GM23338 (cell line): Measurements from ENCODE around the gene MMADHC. TPM values are rescaled to one million over a fixed set of nuclear protein-coding genes. Genes with fewer than 3 reads are reported as not detected.

Experiments
- ATAC-seq: fragments of 200-7000 bp; cut with Tn5 transposase; 3 replicates; pipeline ENCODE4 v1.9.1; 2020
- DNase-seq: peaks from one replicate; pipeline ENCODE4 v3.0.0-alpha.2; 2015; ENCODE audit warnings: low spot score
- H2AFZ ChIP-seq: fragments of 200-600 bp; sonication (generic); 2 replicates; pipeline ENCODE4 v1.8.0; 2016; ENCODE audit warnings: antibody characterized with exemption, mild to moderate bottlenecking, moderate library complexity
- H3F3A ChIP-seq: fragments of 200-600 bp; sonication (generic); replicated peaks from 2 replicates; pipeline ENCODE4 v1.8.0; 2017; ENCODE audit warnings: antibody characterized with exemption, mixed run types, low read depth
- H3K27ac ChIP-seq: fragments of 200-600 bp; sonication (generic); 2 replicates; pipeline ENCODE4 v1.6.1; 2016; ENCODE audit warnings: low read depth
- H3K27me3 ChIP-seq: fragments of 200-600 bp; sonication (generic); 2 replicates; pipeline ENCODE4 v1.8.0; 2016; ENCODE audit warnings: mild to moderate bottlenecking, mixed run types, moderate library complexity; ENCODE audit not compliant: insufficient read depth
- H3K36me3 ChIP-seq: fragments of 200-600 bp; sonication (generic); 2 replicates; pipeline ENCODE4 v1.8.0; 2016; ENCODE audit warnings: mild to moderate bottlenecking; ENCODE audit not compliant: insufficient read depth
- H3K4me1 ChIP-seq: fragments of 200-600 bp; sonication (generic); 2 replicates; pipeline ENCODE4 v1.8.0; 2016; ENCODE audit warnings: mild to moderate bottlenecking, moderate library complexity; ENCODE audit not compliant: insufficient read depth
- H3K4me2 ChIP-seq: fragments of 200-600 bp; sonication (generic); 2 replicates; pipeline ENCODE4 v1.7.1; 2017; ENCODE audit warnings: mixed run types
- H3K4me3 ChIP-seq: fragments of 200-600 bp; sonication (generic); 2 replicates; pipeline ENCODE4 v1.6.1; 2016; ENCODE audit warnings: mixed run types
- H3K79me2 ChIP-seq: fragments of 200-600 bp; sonication (generic); replicated peaks from 2 replicates; pipeline ENCODE4 v1.8.0; 2017; ENCODE audit warnings: mild to moderate bottlenecking; ENCODE audit not compliant: insufficient read depth
- H3K9me2 ChIP-seq: fragments of 200-600 bp; sonication (generic); 2 replicates; pipeline ENCODE4 v1.8.0; 2017; ENCODE audit not compliant: insufficient read depth
- H4K20me1 ChIP-seq: fragments of 200-600 bp; sonication (generic); replicated peaks from 2 replicates; pipeline ENCODE4 v1.8.0; 2017; ENCODE audit warnings: mild to moderate bottlenecking; ENCODE audit not compliant: insufficient read depth
- H3K27ac Mint-ChIP-seq: 2 replicates; pipeline ENCODE4 v1.8.0; 2020; ENCODE audit warnings: inconsistent platforms, mild to moderate bottlenecking, moderate library complexity, mixed read lengths
- H3K27me3 Mint-ChIP-seq: 3 replicates; pipeline ENCODE4 v1.8.0; 2022; ENCODE audit warnings: low read depth, mild to moderate bottlenecking, moderate library complexity, mixed read lengths, inconsistent platforms; ENCODE audit not compliant: insufficient read depth, poor library complexity
- H3K36me3 Mint-ChIP-seq: 3 replicates; pipeline ENCODE4 v1.8.0; 2021; ENCODE audit warnings: low read depth, mild to moderate bottlenecking, inconsistent platforms, moderate library complexity, mixed read lengths
- H3K4me1 Mint-ChIP-seq: 3 replicates; pipeline ENCODE4 v1.8.0; 2020; ENCODE audit warnings: mild to moderate bottlenecking, inconsistent platforms, mixed read lengths
- H3K4me3 Mint-ChIP-seq: 3 replicates; pipeline ENCODE4 v1.8.0; 2021; ENCODE audit warnings: moderate library complexity, mild to moderate bottlenecking, inconsistent platforms, mixed read lengths
- H3K9me3 Mint-ChIP-seq: 3 replicates; pipeline ENCODE4 v1.8.0; 2020; ENCODE audit warnings: moderate library complexity, mild to moderate bottlenecking, inconsistent platforms, mixed read lengths
- CREB1 ChIP-seq: fragments of 250-450 bp; sonication (Bioruptor Pico); IDR thresholded peaks from 2 replicates; pipeline ENCODE4 v1.5.0; 2020; ENCODE audit warnings: low read depth, mild to moderate bottlenecking, moderate library complexity
- CTCF ChIP-seq, 2 experiments: fragments of 200-600 bp in 1 of 2; sonication (generic) in 1 of 2; conservative IDR thresholded peaks; 2 replicates each; pipeline versions ENCODE4 v1.5.1 to v1.6.1; 2016 to 2017; ENCODE audit warnings: antibody characterized with exemption in 2 of 2, low read depth in 2 of 2, mild to moderate bottlenecking in 2 of 2, moderate library complexity in 1 of 2
- ETS1 ChIP-seq: IDR thresholded peaks from 2 replicates; pipeline ENCODE4 v1.6.1; 2016; ENCODE audit warnings: antibody characterized with exemption
- EZH2 ChIP-seq: fragments of 200-600 bp; sonication (generic); IDR thresholded peaks from one replicate; pipeline ENCODE4 v1.8.0; 2017; ENCODE audit warnings: antibody characterized with exemption, mild to moderate bottlenecking, low read depth; ENCODE audit not compliant: unreplicated experiment
- EZH2phosphoT487 ChIP-seq: fragments of 200-600 bp; sonication (generic); IDR thresholded peaks from one replicate; pipeline ENCODE4 v1.8.1; 2018; ENCODE audit warnings: antibody characterized with exemption; ENCODE audit not compliant: unreplicated experiment
- NANOG ChIP-seq: IDR thresholded peaks from 2 replicates; pipeline ENCODE4 v1.6.1; 2016; ENCODE audit warnings: antibody characterized with exemption, borderline replicate concordance
- POLR2AphosphoS5 ChIP-seq: IDR thresholded peaks from 2 replicates; pipeline ENCODE4 v1.6.1; 2016; ENCODE audit warnings: antibody characterized with exemption, low read depth
- REST ChIP-seq: IDR thresholded peaks from one replicate; pipeline ENCODE4 v1.6.1; 2018; ENCODE audit warnings: antibody characterized with exemption; ENCODE audit not compliant: unreplicated experiment
- STAT1 ChIP-seq: IDR thresholded peaks from one replicate; pipeline ENCODE4 v1.6.1; 2016; ENCODE audit warnings: antibody characterized with exemption; ENCODE audit not compliant: unreplicated experiment
- ZNF114 ChIP-seq: fragments of 250-450 bp; sonication (Bioruptor Pico); IDR thresholded peaks from 2 replicates; pipeline ENCODE4 v1.5.0; 2020; ENCODE audit warnings: mild to moderate bottlenecking, moderate library complexity
- ZNF462 ChIP-seq: fragments of 250-450 bp; sonication (Bioruptor Pico); IDR thresholded peaks from 2 replicates; pipeline ENCODE4 v1.5.0; 2020; ENCODE audit warnings: mild to moderate bottlenecking, moderate library complexity
- polyA plus RNA-seq: library from polyadenylated mRNA; unstranded; fragments of >200 nt; fragmentation: Nextera tagmentation; extraction: Ambion mirVana; gene quantifications from 2 replicates; pipeline ENCODE4 v1.2.1, GENCODE V29; 2016
- total RNA-seq: library from RNA; depleted of rRNA; stranded (reverse); fragments of >200 nt; shearing (Covaris generic); gene quantifications from 2 replicates; pipeline ENCODE4 v1.2.3, GENCODE V29; 2014

Gene MMADHC
- total and polyA plus RNA-seq, 2 experiments from 2014 or later: 135 to 163 TPM

- TF ChIP-seq ZNF462 (CRISPR knock-in tag) (no peak), EZH2phosphoT487 (no peak)
Observed at GRCh38 chr2:149552226-149552625, 35.3 kb downstream of the MMADHC start (continued).

GRCh38 chr2:149544692-149545091 is 42.9 kb downstream of the MMADHC start:
- Histone ChIP-seq H3K36me3 (no peaks in the 10 kb centered on the region), H3K27me3 (no peaks in the 10 kb centered on the region), H3K79me2 (no peaks in the 10 kb centered on the region), H3F3A (no peaks in the 10 kb centered on the region), H3K9me2 (0 out of 2 replicates have a peak, but pooled peaks cover 3% of the 10 kb centered on the region), H2AFZ (no peak overlapping the region), H3K4me1 (no peaks in the 10 kb centered on the region), H3K27ac (no peak overlapping the region), H3K4me3 (no peak overlapping the region), H3K4me2 (no peak overlapping the region), H4K20me1 (no peaks in the 10 kb centered on the region)
- Mint-ChIP-seq H3K9me3 (no peaks in the 10 kb centered on the region; the same call in 2 of the 3 replicates), H3K36me3 (no peaks in the 10 kb centered on the region), H3K4me1 (no peaks in the 10 kb centered on the region), H3K27me3 (no peaks in the 10 kb centered on the region), H3K27ac (no peak overlapping the region), H3K4me3 (no peak overlapping the region)
- no peak for DNase-seq
- no peak for ATAC-seq
- TF ChIP-seq CTCF (conservative IDR thresholded peaks at IDR 0.05; ENCODE audit: low read depth in 2 of 2) (no peak), ETS1 (no peak), CREB1 (CRISPR knock-in tag) (no peak), ZNF114 (CRISPR knock-in tag) (no peak), POLR2AphosphoS5 (no peak), NANOG (no peak), EZH2 (no peak), REST (no peak), STAT1 (no peak)
